SK-N-SH (cell line): ENCODE measurements around the gene CFAP92.

Experiments
- MEF2A ChIP-seq: IDR thresholded peaks from 2 replicates; pipeline ENCODE4 v1.4.0; 2012; ENCODE audit warnings: low read depth, borderline replicate concordance
- RAD21 ChIP-seq: IDR thresholded peaks from 2 replicates; pipeline ENCODE4 v1.6.1; 2012; ENCODE audit warnings: mild to moderate bottlenecking, low read length
- RFX5 ChIP-seq: IDR thresholded peaks from 2 replicates; pipeline ENCODE4 v1.6.1; 2012; ENCODE audit warnings: mild to moderate bottlenecking, improper control_type of control experiment, low read length
- ZBTB33 ChIP-seq: IDR thresholded peaks from 2 replicates; pipeline ENCODE4 v1.4.0; 2012; ENCODE audit warnings: low read depth, borderline replicate concordance
- TF ChIP-seq, protein P1 (sequence below): fragments of 200-600 bp; sonication (generic); IDR thresholded peaks from 2 replicates; pipeline ENCODE4 v1.6.1; 2017; ENCODE audit warnings: antibody characterized with exemption, mild to moderate bottlenecking, moderate library complexity

DNA sequence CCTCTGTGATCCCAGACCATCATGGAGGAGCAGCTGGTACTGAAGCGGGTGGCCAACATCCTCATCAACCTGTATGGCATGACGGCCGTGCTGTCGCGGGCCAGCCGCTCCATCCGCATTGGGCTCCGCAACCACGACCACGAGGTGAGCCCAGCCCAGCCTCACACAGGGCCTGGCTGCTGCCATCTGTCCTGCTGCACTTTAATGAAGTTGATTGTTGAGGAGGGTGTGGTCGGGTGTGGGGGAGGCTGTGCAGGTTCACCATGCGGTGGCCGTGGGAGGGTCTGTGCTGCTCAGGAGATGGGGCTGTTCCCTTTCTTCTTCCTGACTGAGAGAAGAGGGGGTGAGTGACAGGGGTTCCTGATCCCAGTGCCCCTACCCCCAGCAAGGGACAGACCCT lies 83.9 kb downstream of the CFAP92 start:
- TF ChIP-seq, protein P1, sequence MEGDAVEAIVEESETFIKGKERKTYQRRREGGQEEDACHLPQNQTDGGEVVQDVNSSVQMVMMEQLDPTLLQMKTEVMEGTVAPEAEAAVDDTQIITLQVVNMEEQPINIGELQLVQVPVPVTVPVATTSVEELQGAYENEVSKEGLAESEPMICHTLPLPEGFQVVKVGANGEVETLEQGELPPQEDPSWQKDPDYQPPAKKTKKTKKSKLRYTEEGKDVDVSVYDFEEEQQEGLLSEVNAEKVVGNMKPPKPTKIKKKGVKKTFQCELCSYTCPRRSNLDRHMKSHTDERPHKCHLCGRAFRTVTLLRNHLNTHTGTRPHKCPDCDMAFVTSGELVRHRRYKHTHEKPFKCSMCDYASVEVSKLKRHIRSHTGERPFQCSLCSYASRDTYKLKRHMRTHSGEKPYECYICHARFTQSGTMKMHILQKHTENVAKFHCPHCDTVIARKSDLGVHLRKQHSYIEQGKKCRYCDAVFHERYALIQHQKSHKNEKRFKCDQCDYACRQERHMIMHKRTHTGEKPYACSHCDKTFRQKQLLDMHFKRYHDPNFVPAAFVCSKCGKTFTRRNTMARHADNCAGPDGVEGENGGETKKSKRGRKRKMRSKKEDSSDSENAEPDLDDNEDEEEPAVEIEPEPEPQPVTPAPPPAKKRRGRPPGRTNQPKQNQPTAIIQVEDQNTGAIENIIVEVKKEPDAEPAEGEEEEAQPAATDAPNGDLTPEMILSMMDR: no peak
- TF ChIP-seq ZBTB33 (no peak), MEF2A (no peak), RFX5 (no peak), RAD21 (no peak)
